GM18511 (cell line): Measurements from ENCODE around the gene HAX1.

Source experiments
- ATAC-seq: cut with Tn5 transposase; IDR thresholded peaks from one replicate; pipeline ENCODE4 v1.9.1; 2021; ENCODE audit warnings: mild to moderate bottlenecking, moderate library complexity; ENCODE audit not compliant: unreplicated experiment

HAX1 gene

DNA sequence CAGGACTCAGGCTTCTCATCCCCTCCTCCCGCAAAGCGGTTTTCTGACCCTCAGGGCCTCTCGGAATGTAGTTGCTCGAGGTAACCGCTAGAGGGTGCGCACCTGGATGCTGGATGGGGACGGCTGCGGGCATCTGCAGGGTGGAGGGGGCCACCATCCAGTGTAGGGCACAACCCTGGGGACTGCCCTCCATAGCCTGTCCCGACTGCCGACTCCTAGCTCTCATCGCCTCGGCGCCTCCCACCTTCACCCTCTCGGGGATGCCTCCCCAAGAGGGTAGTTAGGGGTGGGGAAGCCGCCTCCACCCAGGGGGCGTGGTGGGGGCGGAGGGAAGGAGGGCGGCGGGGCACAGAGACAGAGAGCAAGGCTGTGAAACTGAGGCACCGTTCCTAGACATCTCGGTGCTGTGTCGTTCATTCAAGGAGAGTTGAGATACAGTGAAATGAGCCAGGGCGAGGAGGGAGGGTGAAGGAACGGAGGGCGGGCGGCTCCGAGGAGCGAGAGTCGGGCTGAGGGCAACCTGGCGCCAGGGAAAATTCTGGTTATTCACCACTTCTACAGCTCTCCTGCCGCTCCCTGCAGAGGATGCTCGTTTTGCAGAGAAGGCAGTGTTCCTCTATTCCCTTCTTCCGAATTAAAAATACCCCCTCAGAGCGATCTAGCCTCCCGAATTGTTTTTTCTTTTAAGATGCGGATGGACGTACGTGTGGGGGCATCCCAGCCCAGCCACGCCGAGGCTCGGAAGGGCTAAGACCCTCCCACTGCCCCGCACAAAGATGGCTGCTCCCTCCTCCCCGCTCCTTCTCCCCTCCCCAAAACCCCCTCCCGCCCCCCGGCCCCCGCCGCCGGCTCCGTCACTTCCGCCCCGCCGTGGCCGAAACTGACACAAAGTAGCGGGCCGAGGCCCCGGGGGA is 52.5 kb downstream of the HAX1 start, which contains the start of gene ATP8B2:
Gene ATP8B2 (plus strand): TSS at position 857 of the 914 bp plus-strand sequence. CDS start 2,617 bp downstream, outside the sequence.
- peak; percentile 62 for ATAC-seq
